ENCODE results near the gene PLK3.

DNA sequence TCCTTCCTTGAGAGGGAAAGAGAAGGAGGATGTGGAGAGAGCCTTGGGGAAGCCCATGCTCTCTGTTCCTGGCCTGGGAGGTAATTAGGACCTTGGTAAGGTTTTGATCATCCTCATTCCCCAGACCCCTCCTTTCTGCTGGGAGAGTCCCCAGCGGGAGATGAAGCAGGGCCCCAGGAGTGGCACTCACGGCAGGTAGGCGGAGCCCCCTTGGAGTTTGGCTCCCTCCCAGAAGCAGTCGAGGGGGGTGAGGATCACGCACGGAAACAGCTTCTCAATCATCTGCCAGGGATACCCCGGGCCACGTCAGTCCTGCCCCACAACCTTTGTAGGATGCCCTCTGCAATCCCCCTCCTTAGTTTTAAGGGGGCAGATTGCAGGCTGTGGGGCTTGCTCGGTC lies 31.3 kb downstream of the PLK3 start:
- TF ChIP-seq OSR1 (CRISPR knock-in tag; IDR thresholded peaks at IDR 0.05): no peak
- TF ChIP-seq, protein P1, sequence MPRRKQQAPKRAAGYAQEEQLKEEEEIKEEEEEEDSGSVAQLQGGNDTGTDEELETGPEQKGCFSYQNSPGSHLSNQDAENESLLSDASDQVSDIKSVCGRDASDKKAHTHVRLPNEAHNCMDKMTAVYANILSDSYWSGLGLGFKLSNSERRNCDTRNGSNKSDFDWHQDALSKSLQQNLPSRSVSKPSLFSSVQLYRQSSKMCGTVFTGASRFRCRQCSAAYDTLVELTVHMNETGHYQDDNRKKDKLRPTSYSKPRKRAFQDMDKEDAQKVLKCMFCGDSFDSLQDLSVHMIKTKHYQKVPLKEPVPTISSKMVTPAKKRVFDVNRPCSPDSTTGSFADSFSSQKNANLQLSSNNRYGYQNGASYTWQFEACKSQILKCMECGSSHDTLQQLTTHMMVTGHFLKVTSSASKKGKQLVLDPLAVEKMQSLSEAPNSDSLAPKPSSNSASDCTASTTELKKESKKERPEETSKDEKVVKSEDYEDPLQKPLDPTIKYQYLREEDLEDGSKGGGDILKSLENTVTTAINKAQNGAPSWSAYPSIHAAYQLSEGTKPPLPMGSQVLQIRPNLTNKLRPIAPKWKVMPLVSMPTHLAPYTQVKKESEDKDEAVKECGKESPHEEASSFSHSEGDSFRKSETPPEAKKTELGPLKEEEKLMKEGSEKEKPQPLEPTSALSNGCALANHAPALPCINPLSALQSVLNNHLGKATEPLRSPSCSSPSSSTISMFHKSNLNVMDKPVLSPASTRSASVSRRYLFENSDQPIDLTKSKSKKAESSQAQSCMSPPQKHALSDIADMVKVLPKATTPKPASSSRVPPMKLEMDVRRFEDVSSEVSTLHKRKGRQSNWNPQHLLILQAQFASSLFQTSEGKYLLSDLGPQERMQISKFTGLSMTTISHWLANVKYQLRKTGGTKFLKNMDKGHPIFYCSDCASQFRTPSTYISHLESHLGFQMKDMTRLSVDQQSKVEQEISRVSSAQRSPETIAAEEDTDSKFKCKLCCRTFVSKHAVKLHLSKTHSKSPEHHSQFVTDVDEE (CRISPR knock-in tag; IDR thresholded peaks at IDR 0.05): no peak
- no peak for TF ChIP-seq ZNF8 (CRISPR knock-in tag; IDR thresholded peaks at IDR 0.05)
- no peak for TF ChIP-seq TCF4 (CRISPR knock-in tag; IDR thresholded peaks at IDR 0.05; ENCODE audit: borderline replicate concordance)
- no peak for TF ChIP-seq ESRRG (CRISPR knock-in tag; IDR thresholded peaks at IDR 0.05)
- TF ChIP-seq, protein P2, sequence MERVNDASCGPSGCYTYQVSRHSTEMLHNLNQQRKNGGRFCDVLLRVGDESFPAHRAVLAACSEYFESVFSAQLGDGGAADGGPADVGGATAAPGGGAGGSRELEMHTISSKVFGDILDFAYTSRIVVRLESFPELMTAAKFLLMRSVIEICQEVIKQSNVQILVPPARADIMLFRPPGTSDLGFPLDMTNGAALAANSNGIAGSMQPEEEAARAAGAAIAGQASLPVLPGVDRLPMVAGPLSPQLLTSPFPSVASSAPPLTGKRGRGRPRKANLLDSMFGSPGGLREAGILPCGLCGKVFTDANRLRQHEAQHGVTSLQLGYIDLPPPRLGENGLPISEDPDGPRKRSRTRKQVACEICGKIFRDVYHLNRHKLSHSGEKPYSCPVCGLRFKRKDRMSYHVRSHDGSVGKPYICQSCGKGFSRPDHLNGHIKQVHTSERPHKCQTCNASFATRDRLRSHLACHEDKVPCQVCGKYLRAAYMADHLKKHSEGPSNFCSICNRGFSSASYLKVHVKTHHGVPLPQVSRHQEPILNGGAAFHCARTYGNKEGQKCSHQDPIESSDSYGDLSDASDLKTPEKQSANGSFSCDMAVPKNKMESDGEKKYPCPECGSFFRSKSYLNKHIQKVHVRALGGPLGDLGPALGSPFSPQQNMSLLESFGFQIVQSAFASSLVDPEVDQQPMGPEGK (CRISPR knock-in tag; IDR thresholded peaks at IDR 0.05; ENCODE audit: borderline replicate concordance): no peak
- no peak for TF ChIP-seq ARNTL (CRISPR knock-in tag; IDR thresholded peaks at IDR 0.05; ENCODE audit: borderline replicate concordance, low read depth)
- no peak for TF ChIP-seq ISL1 (CRISPR knock-in tag; IDR thresholded peaks at IDR 0.05)
- TF ChIP-seq ZNF565 (CRISPR knock-in tag; conservative IDR thresholded peaks at IDR 0.05; ENCODE audit: low read depth): no peak
- no peak for TF ChIP-seq ZFP30 (CRISPR knock-in tag; IDR thresholded peaks at IDR 0.05)
- TF ChIP-seq ZNF70 (CRISPR knock-in tag; IDR thresholded peaks at IDR 0.05): no peak
- no peak for TF ChIP-seq ZC3H10 (CRISPR knock-in tag; IDR thresholded peaks at IDR 0.05)
- no peak for TF ChIP-seq CSDC2 (CRISPR knock-in tag; IDR thresholded peaks at IDR 0.05)
- no peak for TF ChIP-seq GLIS3 (CRISPR knock-in tag; IDR thresholded peaks at IDR 0.05)
